Skin epidermis (tissue), 12 donors: ENCODE data around the gene FAAH.

Source experiments
- H3K27ac ChIP-seq, 21 experiments: fragments of 200-600 bp; sonication (generic) in 11 of 21; one replicate each; pipeline ENCODE4 v1.5.0; 2020; ENCODE audit warnings: mild to moderate bottlenecking in 3 of 21, inconsistent platforms in 2 of 21, moderate library complexity in 2 of 21
- H3K4me3 ChIP-seq, 7 experiments: fragments of 200-600 bp; sonication (generic) in 2 of 7; one replicate each; pipeline ENCODE4 v1.5.0; 2020; ENCODE audit warnings: inconsistent platforms in 2 of 7, mild to moderate bottlenecking in 2 of 7, moderate library complexity in 1 of 7

The FAAH gene

GRCh38 chr1:46418976-46419375 lies 24.9 kb downstream of the FAAH start:
- no peak overlapping the region for H3K27ac ChIP-seq
- H3K4me3 ChIP-seq = no peak overlapping the region

GRCh38 chr1:46420533-46420915 lies 26.4 kb downstream of the FAAH start:
- H3K27ac ChIP-seq = no peak overlapping the region

DNA sequence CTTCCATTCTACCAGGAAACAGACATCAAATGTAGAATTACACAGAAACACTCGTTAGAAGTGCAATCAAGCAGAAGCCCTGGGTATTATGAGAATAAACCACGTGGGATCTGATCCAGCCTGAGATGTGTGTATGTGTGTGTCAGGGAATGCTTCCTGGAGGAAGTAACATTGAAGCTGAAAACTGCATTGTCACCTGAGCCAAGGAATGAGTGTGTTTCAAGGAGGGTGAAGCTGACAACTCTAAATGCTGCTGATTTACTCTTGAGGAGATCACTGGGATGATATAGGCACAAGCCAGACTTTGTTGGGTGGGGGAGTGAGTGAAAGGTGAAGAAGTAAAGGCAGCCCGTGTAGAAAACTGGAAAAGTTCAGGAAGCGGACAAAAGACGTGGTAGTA lies 27.6 kb downstream of the FAAH start:
- H3K27ac ChIP-seq = no peak overlapping the region

More at GRCh38 chr1:46420533-46420915, 26.4 kb downstream of the FAAH start:
- no peak overlapping the region for H3K4me3 ChIP-seq

DNA sequence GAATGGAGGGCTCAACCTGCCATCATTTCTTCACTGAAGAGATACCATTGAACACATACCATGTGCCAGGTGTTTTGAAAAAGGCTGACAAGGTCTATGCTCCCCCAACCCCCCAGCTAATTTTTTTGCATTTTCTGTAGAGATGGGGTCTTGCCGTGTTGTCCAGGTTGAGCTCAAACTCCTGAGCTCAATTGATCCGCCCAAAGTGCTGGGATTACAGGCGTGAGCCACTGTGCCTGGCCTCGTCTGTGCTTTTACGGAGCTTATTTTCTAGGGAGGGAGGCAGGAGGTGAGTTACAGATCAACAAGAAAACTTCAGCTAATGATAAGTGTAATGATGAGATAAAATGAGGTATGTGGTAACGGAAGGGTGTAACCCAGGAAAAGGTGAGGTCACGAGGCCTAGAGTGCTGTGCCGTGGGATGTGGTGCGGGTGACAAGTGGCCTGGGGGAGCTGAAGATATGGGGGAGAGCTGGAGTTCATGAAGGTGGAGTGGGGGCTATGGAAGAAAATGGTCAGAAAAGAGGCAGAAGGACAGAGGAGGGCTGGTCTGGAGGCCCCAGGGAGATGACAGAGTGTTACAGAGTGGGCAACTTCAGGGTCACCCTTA lies 28.2 kb downstream of the FAAH start:
- Histone ChIP-seq H3K27ac (no peak overlapping the region), H3K4me3 (no peak overlapping the region)

More for the DNA sequence above, 27.6 kb downstream of the FAAH start:
- no peak overlapping the region for H3K4me3 ChIP-seq

GRCh38 chr1:46423574-46424240 lies 29.6 kb downstream of the FAAH start:
- Histone ChIP-seq H3K27ac (peak overlapping the region in 2 of 21 experiments; percentile 10 to 37), H3K4me3 (peak overlapping the region in 2 of 7 experiments; percentile 5 to 18)

DNA sequence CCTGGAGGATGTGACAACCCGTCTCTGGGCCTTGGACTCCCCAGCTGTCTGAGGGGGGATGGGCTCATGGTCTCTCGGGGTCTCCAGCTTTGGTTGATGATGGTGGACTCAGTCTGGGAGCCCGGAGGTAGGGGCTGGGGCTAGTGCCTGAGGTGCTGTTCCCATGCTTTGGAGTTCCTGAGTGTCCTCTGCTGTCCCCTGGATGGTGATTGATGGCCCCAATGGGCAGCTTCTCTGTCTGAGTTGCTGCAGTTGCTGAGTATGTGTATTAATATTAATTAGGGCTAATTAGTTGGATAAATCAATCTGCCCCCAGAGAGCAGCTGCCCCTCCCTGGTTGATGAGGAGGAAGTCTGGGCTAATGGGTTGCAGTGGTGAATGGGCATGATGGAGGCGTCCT lies 30.6 kb downstream of the FAAH start:
- no peak overlapping the region for H3K27ac ChIP-seq
- no peak overlapping the region for H3K4me3 ChIP-seq

GRCh38 chr1:46425726-46426125 lies 31.6 kb downstream of the FAAH start:
- Histone ChIP-seq H3K27ac (no peak overlapping the region), H3K4me3 (no peak overlapping the region)

DNA sequence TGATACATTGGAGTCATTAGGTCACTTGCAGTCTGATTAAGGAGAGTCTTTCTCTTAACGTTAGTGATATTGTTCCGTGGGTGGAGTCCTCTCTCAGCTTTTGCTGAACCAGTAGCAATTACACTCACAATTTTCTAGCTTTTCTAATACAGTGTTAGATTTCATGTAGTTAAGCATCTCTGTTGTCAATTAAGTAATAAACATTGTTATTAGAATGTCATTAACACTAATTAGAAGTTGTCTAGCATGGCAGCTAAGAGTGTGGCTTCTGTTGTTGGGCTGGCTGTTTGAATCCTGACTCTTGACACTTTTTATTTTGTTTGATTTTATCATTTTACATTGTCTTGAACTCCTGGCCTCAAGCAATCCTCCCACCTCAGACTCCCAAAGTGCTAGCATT lies 33.4 kb downstream of the FAAH start:
- no peak overlapping the region for H3K4me3 ChIP-seq
- H3K27ac ChIP-seq = no peak overlapping the region

GRCh38 chr1:46429436-46429835 lies 35.3 kb downstream of the FAAH start:
- H3K4me3 ChIP-seq = no peak overlapping the region
- no peak overlapping the region for H3K27ac ChIP-seq

DNA sequence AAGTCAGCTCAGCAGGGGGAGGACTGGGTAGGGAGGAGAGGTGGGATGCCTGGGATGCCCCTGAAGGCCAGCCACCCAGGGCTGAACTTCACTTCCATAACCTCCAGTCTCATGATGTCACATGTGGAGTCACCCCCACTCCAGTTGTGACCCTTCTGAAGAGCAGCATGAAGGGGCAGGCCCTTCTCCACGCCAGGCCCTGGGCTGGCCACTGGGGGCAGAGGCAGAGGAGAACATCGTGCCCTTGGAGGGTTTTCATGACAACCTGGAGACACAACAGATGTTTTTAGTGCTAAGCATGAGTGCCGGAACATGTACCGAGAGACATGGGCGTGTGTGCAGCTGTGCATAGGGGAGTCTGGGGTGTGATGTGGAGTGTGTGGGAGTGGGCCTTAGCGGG lies 37.6 kb downstream of the FAAH start:
- Histone ChIP-seq H3K27ac (no peak overlapping the region), H3K4me3 (no peak overlapping the region)

DNA sequence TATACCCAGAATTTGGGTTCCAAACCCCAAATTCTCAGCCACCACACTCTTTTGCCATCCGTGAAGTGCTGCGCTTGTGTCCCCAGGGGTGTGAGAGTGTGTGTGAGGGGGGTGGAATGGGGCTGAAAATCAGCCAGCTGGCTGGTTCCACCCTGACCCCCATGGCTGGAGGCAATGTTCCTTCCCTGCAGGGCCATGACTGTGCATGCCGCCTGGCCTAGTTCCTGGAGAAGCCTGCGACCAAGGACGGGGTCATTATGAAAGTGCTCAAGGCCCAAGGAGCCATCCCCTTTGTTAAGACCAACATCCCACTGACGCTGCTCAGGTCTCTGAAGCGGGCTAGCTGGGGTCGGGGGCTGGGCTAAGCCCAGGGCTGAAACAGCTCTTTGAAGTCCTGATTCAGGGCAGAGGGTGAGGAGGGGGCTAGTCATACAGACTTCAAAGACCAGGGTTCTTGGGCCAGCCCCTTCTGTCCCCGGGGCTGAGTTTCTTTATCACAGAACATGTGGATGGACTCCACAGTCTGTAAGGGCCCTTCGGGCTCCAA lies 38.7 kb downstream of the FAAH start:
- Histone ChIP-seq H3K27ac (no peak overlapping the region), H3K4me3 (no peak overlapping the region)

DNA sequence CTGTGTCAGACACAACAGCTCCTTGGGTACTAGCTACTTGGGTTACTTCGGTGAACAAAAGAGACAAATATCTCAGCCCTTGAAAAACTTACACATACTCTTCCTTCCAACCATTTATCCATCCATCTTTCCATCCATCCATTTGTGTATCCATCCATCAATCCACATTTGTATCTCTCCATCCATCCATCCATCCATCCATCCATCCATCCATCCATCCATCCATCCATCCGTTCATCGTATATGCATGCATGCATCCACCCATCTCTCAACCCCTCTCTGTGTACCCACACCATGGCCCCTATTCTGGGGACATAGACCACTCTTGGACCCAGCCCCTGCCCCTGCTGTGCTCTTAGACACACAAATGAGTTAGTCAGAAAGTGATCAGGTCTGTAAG lies 40.2 kb downstream of the FAAH start:
- H3K4me3 ChIP-seq = no peak overlapping the region

GRCh38 chr1:46436844-46437243 lies 42.7 kb downstream of the FAAH start:
- no peak overlapping the region for H3K4me3 ChIP-seq
- no peak overlapping the region for H3K27ac ChIP-seq

More for the DNA sequence above, 40.2 kb downstream of the FAAH start:
- H3K27ac ChIP-seq = no peak overlapping the region

DNA sequence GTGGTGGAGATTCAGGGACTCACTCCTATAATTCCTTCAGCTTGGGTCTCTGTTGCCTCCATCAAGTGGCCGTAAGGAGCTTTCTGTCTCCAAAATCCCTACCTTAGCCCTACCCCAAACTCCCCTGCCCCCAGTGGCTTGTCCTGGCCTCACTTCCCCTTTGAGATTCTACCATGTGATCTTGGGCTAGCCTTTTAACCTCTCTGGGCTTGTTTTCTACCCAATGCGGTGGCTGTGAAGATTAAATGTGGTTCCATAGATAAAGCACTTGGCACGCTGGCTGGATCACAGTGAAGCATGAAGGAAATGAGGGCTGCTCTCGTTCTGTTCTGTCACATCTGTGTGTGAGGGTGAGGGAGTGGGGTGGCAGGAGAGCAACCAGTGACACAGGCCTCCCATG lies 43.6 kb downstream of the FAAH start:
- Histone ChIP-seq H3K27ac (no peak overlapping the region), H3K4me3 (no peak overlapping the region)

- no peak overlapping the region for H3K4me3 ChIP-seq
Observed at GRCh38 chr1:46438346-46438745, 44.2 kb downstream of the FAAH start.

GRCh38 chr1:46440478-46440877 lies 46.4 kb downstream of the FAAH start:
- H3K27ac ChIP-seq = no peak overlapping the region

More at GRCh38 chr1:46438346-46438745, 44.2 kb downstream of the FAAH start:
- H3K27ac ChIP-seq = no peak overlapping the region

DNA sequence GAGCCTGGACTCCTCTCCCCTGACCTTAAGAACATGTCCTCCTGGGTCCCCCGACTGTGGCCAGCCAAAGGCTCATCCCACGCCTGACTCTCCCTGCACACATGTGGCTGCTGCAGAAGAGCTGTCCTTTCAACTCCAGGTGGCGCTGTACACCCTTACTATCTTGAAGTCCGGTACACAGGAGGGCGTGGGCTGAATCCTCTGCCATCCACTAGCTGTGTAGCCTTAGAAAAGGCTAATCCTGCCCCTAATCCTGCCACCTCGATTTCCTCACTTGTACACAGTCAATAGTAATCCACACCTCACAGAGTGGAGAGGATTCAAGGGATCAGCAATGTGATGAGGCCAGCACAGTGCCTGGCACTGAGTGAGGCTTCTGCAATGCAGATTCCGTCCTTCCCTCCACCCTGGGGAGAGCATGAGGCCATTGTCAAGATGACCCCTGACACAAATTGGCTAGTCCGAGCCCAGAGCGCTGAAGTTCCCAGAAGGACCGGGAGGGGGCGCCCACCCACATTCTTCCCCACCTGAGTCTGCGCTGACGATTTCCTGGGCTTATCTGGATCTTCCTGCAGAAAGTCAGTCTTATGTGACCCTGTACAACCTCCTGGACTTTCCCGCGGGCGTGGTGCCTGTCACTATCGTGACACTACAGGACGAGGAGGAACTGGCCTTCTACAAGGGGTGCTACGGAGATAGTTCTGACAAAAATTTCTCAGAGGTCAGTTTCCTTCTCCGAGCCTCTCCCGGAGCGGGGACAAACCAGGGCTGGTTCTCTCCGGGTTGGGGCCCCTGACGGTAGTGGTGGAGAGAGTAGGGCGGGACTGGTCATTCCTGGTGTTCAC lies 48.4 kb downstream of the FAAH start:
- Histone ChIP-seq H3K27ac (no peak overlapping the region), H3K4me3 (peak overlapping the region in 3 of 7 experiments; percentile 1 to 26 (median 26))

More at GRCh38 chr1:46440478-46440877, 46.4 kb downstream of the FAAH start:
- H3K4me3 ChIP-seq = no peak overlapping the region

GRCh38 chr1:46444466-46444865 lies 50.3 kb downstream of the FAAH start:
- Histone ChIP-seq H3K4me3 (no peak overlapping the region), H3K27ac (no peak overlapping the region)

DNA sequence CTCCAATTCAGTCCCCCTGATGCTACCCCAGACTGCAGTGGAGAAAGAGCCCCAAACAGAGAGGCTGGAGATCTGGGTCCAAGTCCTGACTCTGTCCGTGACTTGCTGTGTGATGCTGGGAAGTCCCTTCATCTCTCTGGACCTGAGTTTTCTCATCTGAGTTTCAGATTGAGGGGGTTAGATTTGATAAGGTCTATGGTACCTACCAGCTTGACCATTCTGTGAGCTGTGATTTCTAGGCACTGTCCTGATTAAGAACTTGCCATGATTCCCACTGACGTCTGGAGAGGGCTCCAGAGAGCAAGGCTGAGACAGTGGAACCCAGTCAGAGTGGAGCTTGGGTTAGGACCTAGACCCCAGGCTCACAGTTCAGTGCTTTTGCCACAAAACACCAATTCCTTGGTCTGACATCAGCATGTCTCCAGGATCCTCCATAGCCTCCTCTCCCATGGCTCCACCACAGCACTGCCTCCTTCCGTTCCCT lies 51.7 kb downstream of the FAAH start:
- no peak overlapping the region for H3K4me3 ChIP-seq
- no peak overlapping the region for H3K27ac ChIP-seq
